Natural killer cell (primary cell): ENCODE results near the gene RESF1. TPM values are rescaled to one million over a fixed set of nuclear protein-coding genes. Genes with fewer than 3 reads are reported as not detected.

Experiments
- ATAC-seq, 3 donors: fragments of 150-1000 bp in 2 of 3; fragments of 200-7000 bp in 1 of 3; cut with Tn5 transposase; 1 replicate in 1 of 3; 2 replicates in 2 of 3; pipeline ENCODE4 v1.10.0; 2021; ENCODE audit warnings: mild to moderate bottlenecking in 2 of 3, moderate library complexity in 2 of 3
- DNase-seq, 2 donors: peaks; one replicate each; pipeline versions ENCODE4 v3.0.0 to v3.0.0-alpha.2; 2013 to 2021; ENCODE audit warnings: mixed read lengths in 1 of 2
- H3K27ac ChIP-seq: one replicate; pipeline ENCODE4 v1.5.1; 2013; ENCODE audit warnings: mild to moderate bottlenecking, low read length
- H3K27me3 ChIP-seq: one replicate; pipeline ENCODE4 v1.6.1; 2013; ENCODE audit warnings: low read length; ENCODE audit not compliant: control insufficient read depth, insufficient read depth
- H3K36me3 ChIP-seq: one replicate; pipeline ENCODE4 v1.6.1; 2013; ENCODE audit warnings: low read length; ENCODE audit not compliant: control insufficient read depth, insufficient read depth
- H3K4me1 ChIP-seq: one replicate; pipeline ENCODE4 v1.6.1; 2013; ENCODE audit warnings: low read length; ENCODE audit not compliant: control insufficient read depth, insufficient read depth
- H3K4me3 ChIP-seq: one replicate; pipeline ENCODE4 v1.5.1; 2013; ENCODE audit warnings: low read length
- H3K9me3 ChIP-seq: one replicate; pipeline ENCODE4 v1.6.1; 2013; ENCODE audit warnings: low read length; ENCODE audit not compliant: control insufficient read depth, insufficient read depth
- H3K27ac Mint-ChIP-seq, 2 donors: one replicate each; pipeline ENCODE4 v1.8.0; 2022; ENCODE audit warnings: mild to moderate bottlenecking in 2 of 2, mixed read lengths in 2 of 2, moderate library complexity in 1 of 2
- H3K27me3 Mint-ChIP-seq, 2 donors: one replicate each; pipeline ENCODE4 v1.8.0; 2022; ENCODE audit warnings: low read depth in 2 of 2, mixed read lengths in 2 of 2
- H3K36me3 Mint-ChIP-seq: one replicate; pipeline ENCODE4 v1.8.0; 2022; ENCODE audit warnings: mixed read lengths
- H3K4me1 Mint-ChIP-seq, 2 donors: one replicate each; pipeline ENCODE4 v1.8.0; 2022; ENCODE audit warnings: mixed read lengths in 2 of 2
- H3K4me3 Mint-ChIP-seq: one replicate; pipeline ENCODE4 v1.8.0; 2022; ENCODE audit warnings: mild to moderate bottlenecking, moderate library complexity, mixed read lengths
- H3K9me3 Mint-ChIP-seq, 2 donors: one replicate each; pipeline ENCODE4 v1.8.0; 2022; ENCODE audit warnings: mixed read lengths in 2 of 2
- WGBS: methylation state at CpG from one replicate; pipeline ENCODE4 v1.1.7; 2013; ENCODE audit warnings: missing lambda C conversion rate; ENCODE audit not compliant: insufficient coverage; 5-methylcytosine and 5-hydroxymethylcytosine counted together
- intact Hi-C: fragments of 100-400 bp; cut with micrococcal nuclease; formaldehyde crosslinking; loops from one replicate; pipeline ENCODE4 v1.14.2; 2022
- total RNA-seq, 4 donors: library from RNA; stranded (reverse); fragments of 120-200 nt in 1 of 4; gene quantifications; one replicate each; pipeline versions ENCODE4 v1.2.3 to v1.2.4, GENCODE V29; 2013 to 2022
- TF ChIP-seq, protein P1 (sequence below): fragments of 200-600 bp; IDR thresholded peaks from one replicate; pipeline ENCODE4 v1.8.0; 2022; ENCODE audit warnings: antibody characterized with exemption

RESF1 gene
- total RNA-seq, 3 donors from 2014 or later (not counting 1 experiment from before 2014, with no cell fraction given), result 144 to 209 (median 184) TPM

DNA sequence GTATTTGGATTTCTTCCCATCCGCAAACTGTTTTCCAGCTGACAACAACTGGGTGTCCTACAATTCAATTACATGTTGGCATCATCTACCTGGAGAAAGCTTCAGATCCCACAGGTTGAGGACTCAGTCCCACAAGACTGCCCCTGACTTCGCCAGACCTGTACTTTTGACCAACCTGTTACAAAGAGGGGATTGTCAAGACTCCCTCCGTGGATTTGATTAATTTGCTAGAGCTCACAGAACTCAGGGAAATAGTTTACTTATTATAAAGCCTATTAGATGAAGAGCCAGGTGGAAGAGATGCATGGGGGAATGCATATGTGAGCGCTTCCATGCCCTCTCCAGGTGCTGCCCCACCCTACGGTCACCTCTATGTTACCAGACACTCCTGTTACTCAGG lies 14.6 kb downstream of the RESF1 start:
- H3K36me3 ChIP-seq, result peaks cover 81% of the 10 kb centered on the region
- H3K4me1 ChIP-seq, result peaks cover 24% of the 10 kb centered on the region
- H3K27me3 Mint-ChIP-seq, result no peaks in the 10 kb centered on the region
- peaks cover 27% of the 10 kb centered on the region for H3K9me3 ChIP-seq
- WGBS, result over 99% methylated on average over 5 of the region's 5 CpGs
- H3K27ac Mint-ChIP-seq, result peak overlapping the region; percentile 62 to 69
- no peak overlapping the region for H3K4me3 ChIP-seq
- H3K36me3 Mint-ChIP-seq, result peaks cover 45% of the 10 kb centered on the region
- no peak overlapping the region for H3K27ac ChIP-seq
- intact Hi-C loops, result no loop called here
- ATAC-seq, result no peak
- H3K27me3 ChIP-seq, result no peaks in the 10 kb centered on the region
- no peak overlapping the region for H3K4me3 Mint-ChIP-seq
- peaks cover 46 to 66% of the 10 kb centered on the region in 2 donors for H3K4me1 Mint-ChIP-seq
- TF ChIP-seq, protein P1, sequence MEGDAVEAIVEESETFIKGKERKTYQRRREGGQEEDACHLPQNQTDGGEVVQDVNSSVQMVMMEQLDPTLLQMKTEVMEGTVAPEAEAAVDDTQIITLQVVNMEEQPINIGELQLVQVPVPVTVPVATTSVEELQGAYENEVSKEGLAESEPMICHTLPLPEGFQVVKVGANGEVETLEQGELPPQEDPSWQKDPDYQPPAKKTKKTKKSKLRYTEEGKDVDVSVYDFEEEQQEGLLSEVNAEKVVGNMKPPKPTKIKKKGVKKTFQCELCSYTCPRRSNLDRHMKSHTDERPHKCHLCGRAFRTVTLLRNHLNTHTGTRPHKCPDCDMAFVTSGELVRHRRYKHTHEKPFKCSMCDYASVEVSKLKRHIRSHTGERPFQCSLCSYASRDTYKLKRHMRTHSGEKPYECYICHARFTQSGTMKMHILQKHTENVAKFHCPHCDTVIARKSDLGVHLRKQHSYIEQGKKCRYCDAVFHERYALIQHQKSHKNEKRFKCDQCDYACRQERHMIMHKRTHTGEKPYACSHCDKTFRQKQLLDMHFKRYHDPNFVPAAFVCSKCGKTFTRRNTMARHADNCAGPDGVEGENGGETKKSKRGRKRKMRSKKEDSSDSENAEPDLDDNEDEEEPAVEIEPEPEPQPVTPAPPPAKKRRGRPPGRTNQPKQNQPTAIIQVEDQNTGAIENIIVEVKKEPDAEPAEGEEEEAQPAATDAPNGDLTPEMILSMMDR, result no peak
- peaks cover 0 to 3% of the 10 kb centered on the region in 2 donors for H3K9me3 Mint-ChIP-seq
- no peak for DNase-seq

- TF ChIP-seq, protein P1, result no peak
- Histone ChIP-seq H3K4me1 (peaks cover 21% of the 10 kb centered on the region), H3K9me3 (peaks cover 35% of the 10 kb centered on the region), H3K36me3 (peaks cover 86% of the 10 kb centered on the region), H3K27ac (no peak overlapping the region), H3K27me3 (no peaks in the 10 kb centered on the region), H3K4me3 (no peak overlapping the region)
- Mint-ChIP-seq H3K9me3 (peaks cover 0 to 3% of the 10 kb centered on the region in 2 donors), H3K4me3 (no peak overlapping the region), H3K36me3 (peaks cover 45% of the 10 kb centered on the region), H3K4me1 (peaks cover 39 to 62% of the 10 kb centered on the region in 2 donors), H3K27me3 (no peaks in the 10 kb centered on the region), H3K27ac (peak overlapping the region; percentile 62 to 69)
- 94% methylated on average over 4 of the region's 5 CpGs for WGBS
- intact Hi-C loops, result no loop called here
- no peak for DNase-seq
- no peak for ATAC-seq
Observed at GRCh38 chr12:31974673-31975072, 15.5 kb downstream of the RESF1 start.

DNA sequence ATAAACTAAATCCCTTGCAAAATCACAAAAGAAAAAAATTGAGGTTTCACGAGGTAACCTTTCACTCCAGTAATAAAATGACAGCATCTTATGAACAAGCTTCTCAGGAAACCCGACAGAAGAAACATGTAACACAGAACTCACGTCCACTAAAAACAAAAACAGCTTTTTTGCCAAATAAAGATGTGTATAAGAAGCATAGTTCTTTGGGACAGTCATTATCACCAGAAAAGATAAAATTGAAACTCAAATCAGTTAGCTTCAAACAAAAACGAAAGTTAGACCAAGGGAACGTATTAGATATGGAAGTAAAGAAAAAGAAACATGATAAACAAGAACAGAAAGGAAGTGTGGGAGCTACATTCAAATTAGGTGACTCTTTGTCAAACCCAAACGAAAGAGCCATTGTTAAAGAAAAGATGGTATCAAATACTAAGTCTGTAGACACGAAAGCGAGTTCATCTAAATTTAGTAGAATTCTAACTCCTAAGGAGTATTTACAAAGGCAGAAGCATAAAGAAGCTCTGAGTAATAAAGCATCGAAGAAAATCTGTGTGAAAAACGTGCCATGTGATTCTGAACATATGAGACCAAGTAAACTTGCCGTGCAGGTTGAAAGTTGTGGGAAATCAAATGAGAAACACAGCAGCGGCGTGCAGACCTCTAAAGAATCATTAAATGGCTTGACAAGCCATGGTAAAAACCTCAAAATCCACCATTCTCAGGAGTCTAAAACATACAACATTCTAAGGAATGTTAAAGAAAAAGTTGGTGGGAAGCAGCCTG lies 25.8 kb downstream of the RESF1 start:
- 86% methylated on average over 9 of the region's 13 CpGs for whole genome bisulfite sequencing
- Mint-ChIP-seq H3K4me1 (peaks cover 56 to 75% of the 10 kb centered on the region in 2 donors), H3K9me3 (peaks cover 4 to 20% of the 10 kb centered on the region in 2 donors), H3K36me3 (peaks cover 75% of the 10 kb centered on the region), H3K27me3 (no peaks in the 10 kb centered on the region), H3K27ac (peak overlapping the region; percentile 50 to 70), H3K4me3 (peak overlapping the region; percentile 0)
- no peak for DNase-seq
- peaks cover 50% of the 10 kb centered on the region for H3K36me3 ChIP-seq
- intact Hi-C loops, result no loop called here
- H3K27ac ChIP-seq, result peak overlapping the region; percentile 5
- H3K4me3 ChIP-seq, result no peak overlapping the region
- ATAC-seq, result no peak
- H3K27me3 ChIP-seq, result no peaks in the 10 kb centered on the region
- TF ChIP-seq, protein P1, result no peak
- peaks cover 23% of the 10 kb centered on the region for H3K9me3 ChIP-seq
- no peaks in the 10 kb centered on the region for H3K4me1 ChIP-seq
